H9 (cell line): ENCODE measurements around the gene CSAD. TPM values are rescaled to one million over a fixed set of nuclear protein-coding genes. Genes with fewer than 3 reads are reported as not detected.

Source experiments
- DNase-seq: peaks from one replicate; pipeline ENCODE4 v3.0.0-alpha.2; 2017
- H2AFZ ChIP-seq: one replicate; pipeline ENCODE4 v1.6.1; 2013; ENCODE audit warnings: mild to moderate bottlenecking, low read length, control low read depth, moderate library complexity
- H2AK5ac ChIP-seq: 2 replicates; pipeline ENCODE4 v1.6.1; 2013; ENCODE audit warnings: low read length, control low read depth, mixed read lengths; ENCODE audit not compliant: insufficient read length
- H2BK120ac ChIP-seq: one replicate; pipeline ENCODE4 v1.6.1; 2013; ENCODE audit warnings: low read depth, mild to moderate bottlenecking, low read length, control low read depth, inconsistent platforms; ENCODE audit not compliant: poor library complexity, severe bottlenecking
- H2BK12ac ChIP-seq: 2 replicates; pipeline ENCODE4 v1.6.1; 2013; ENCODE audit warnings: low read length, control low read depth, mixed read lengths, low read depth; ENCODE audit not compliant: insufficient read length
- H2BK15ac ChIP-seq: 2 replicates; pipeline ENCODE4 v1.6.1; 2013; ENCODE audit warnings: low read depth, low read length, control low read depth
- H2BK20ac ChIP-seq: one replicate; pipeline ENCODE4 v1.6.1; 2013; ENCODE audit warnings: low read depth, mild to moderate bottlenecking, low read length, control low read depth, inconsistent platforms; ENCODE audit not compliant: poor library complexity, severe bottlenecking
- H2BK5ac ChIP-seq: 2 replicates; pipeline ENCODE4 v1.6.1; 2013; ENCODE audit warnings: low read length, control low read depth, mixed read lengths; ENCODE audit not compliant: insufficient read length
- H3K14ac ChIP-seq: 2 replicates; pipeline ENCODE4 v1.6.1; 2013; ENCODE audit warnings: low read length, control low read depth; ENCODE audit not compliant: insufficient read depth
- H3K18ac ChIP-seq: 2 replicates; pipeline ENCODE4 v1.6.1; 2013; ENCODE audit warnings: low read depth, mild to moderate bottlenecking, mixed read lengths, low read length, control low read depth; ENCODE audit not compliant: insufficient read length
- H3K23ac ChIP-seq: 2 replicates; pipeline ENCODE4 v1.6.1; 2013; ENCODE audit warnings: low read length, control low read depth, mixed read lengths, low read depth; ENCODE audit not compliant: insufficient read length
- H3K23me2 ChIP-seq: 2 replicates; pipeline ENCODE4 v1.6.1; 2013; ENCODE audit warnings: low read depth, mild to moderate bottlenecking, mixed read lengths, low read length, control low read depth; ENCODE audit not compliant: insufficient read length, poor library complexity, severe bottlenecking
- H3K27ac ChIP-seq: 2 replicates; pipeline ENCODE4 v1.5.1; 2013; ENCODE audit warnings: low read length, control low read depth, mixed read lengths, low read depth; ENCODE audit not compliant: insufficient read length
- H3K27me3 ChIP-seq: 2 replicates; pipeline ENCODE4 v1.6.1; 2013; ENCODE audit warnings: low read length, control low read depth, inconsistent platforms; ENCODE audit not compliant: insufficient read depth
- H3K4ac ChIP-seq: 2 replicates; pipeline ENCODE4 v1.6.1; 2013; ENCODE audit warnings: low read depth, mild to moderate bottlenecking, control low read depth, inconsistent platforms, low read length, moderate library complexity
- H3K4me1 ChIP-seq: 2 replicates; pipeline ENCODE4 v1.6.1; 2013; ENCODE audit warnings: low read length, control low read depth, inconsistent platforms; ENCODE audit not compliant: insufficient read depth
- H3K4me2 ChIP-seq: 2 replicates; pipeline ENCODE4 v1.6.1; 2013; ENCODE audit warnings: low read length, control low read depth, mixed read lengths; ENCODE audit not compliant: insufficient read length, insufficient read depth
- H3K56ac ChIP-seq: 2 replicates; pipeline ENCODE4 v1.6.1; 2013; ENCODE audit warnings: low read depth, mild to moderate bottlenecking, mixed read lengths, low read length, control low read depth; ENCODE audit not compliant: insufficient read length
- H3K79me1 ChIP-seq: 2 replicates; pipeline ENCODE4 v1.6.1; 2013; ENCODE audit warnings: low read depth, mild to moderate bottlenecking, moderate library complexity, low read length, control low read depth, inconsistent platforms; ENCODE audit not compliant: insufficient read depth, poor library complexity, severe bottlenecking
- H3K79me2 ChIP-seq: 2 replicates; pipeline ENCODE4 v1.6.1; 2013; ENCODE audit warnings: low read length, control low read depth, inconsistent platforms; ENCODE audit not compliant: insufficient read depth
- H3K9ac ChIP-seq: 2 replicates; pipeline ENCODE4 v1.6.1; 2013; ENCODE audit warnings: low read length, control low read depth, mixed read lengths; ENCODE audit not compliant: insufficient read length; ENCODE audit errors: extremely low read depth
- H3K9me3 ChIP-seq: one replicate; pipeline ENCODE4 v1.6.1; 2013; ENCODE audit warnings: low read depth, low read length, inconsistent platforms; ENCODE audit not compliant: control insufficient read depth
- H3T11ph ChIP-seq: one replicate; pipeline ENCODE4 v1.6.1; 2013; ENCODE audit warnings: mild to moderate bottlenecking, low read length, control low read depth, inconsistent platforms
- H4K20me1 ChIP-seq: one replicate; pipeline ENCODE4 v1.6.1; 2013; ENCODE audit not compliant: control insufficient read depth, insufficient read length, insufficient read depth
- H4K5ac ChIP-seq: 2 replicates; pipeline ENCODE4 v1.6.1; 2013; ENCODE audit warnings: low read depth, mild to moderate bottlenecking, mixed read lengths, low read length, control low read depth; ENCODE audit not compliant: insufficient read length
- H4K8ac ChIP-seq: replicated peaks from 2 replicates; pipeline ENCODE4 v1.6.1; 2013; ENCODE audit warnings: low read length, control low read depth, mixed read lengths, low read depth; ENCODE audit not compliant: insufficient read length
- H4K91ac ChIP-seq: 2 replicates; pipeline ENCODE4 v1.6.1; 2013; ENCODE audit warnings: low read depth, mild to moderate bottlenecking, moderate library complexity, mixed read lengths, low read length, control low read depth; ENCODE audit not compliant: insufficient read length
- H3K27ac Mint-ChIP-seq, 3 experiments: 2 replicates in 2 of 3; 3 replicates in 1 of 3; pipeline ENCODE4 v1.8.0; 2020 to 2021; ENCODE audit warnings: mixed read lengths in 3 of 3, mild to moderate bottlenecking in 1 of 3, moderate library complexity in 1 of 3
- H3K27me3 Mint-ChIP-seq: 2 replicates; pipeline ENCODE4 v1.8.0; 2021; ENCODE audit warnings: low read depth, mild to moderate bottlenecking, moderate library complexity, mixed read lengths
- H3K36me3 Mint-ChIP-seq, 3 experiments: 2 replicates in 2 of 3; 3 replicates in 1 of 3; pipeline ENCODE4 v1.8.0; 2020 to 2021; ENCODE audit warnings: low read depth in 3 of 3, mixed read lengths in 3 of 3; ENCODE audit not compliant: insufficient read depth in 1 of 3
- H3K4me1 Mint-ChIP-seq, 2 experiments: 2 replicates each; pipeline ENCODE4 v1.8.0; 2020; ENCODE audit warnings: mixed read lengths in 2 of 2
- H3K4me3 Mint-ChIP-seq, 2 experiments: 2 replicates in 1 of 2; 3 replicates in 1 of 2; pipeline ENCODE4 v1.8.0; 2020 to 2021; ENCODE audit warnings: mild to moderate bottlenecking in 2 of 2, mixed read lengths in 2 of 2, moderate library complexity in 1 of 2
- H3K9me3 Mint-ChIP-seq, 2 experiments: 2 replicates in 1 of 2; 3 replicates in 1 of 2; pipeline ENCODE4 v1.8.0; 2020; ENCODE audit warnings: mild to moderate bottlenecking in 2 of 2, mixed read lengths in 2 of 2, moderate library complexity in 1 of 2
- CTCF ChIP-seq: fragments of 200-600 bp; sonication (generic); conservative IDR thresholded peaks from 3 replicates; pipeline ENCODE4 v1.8.0; 2021; ENCODE audit warnings: antibody characterized with exemption, mild to moderate bottlenecking
- WGBS: extraction: QIAGEN DNeasy Blood & Tissue Kit; methylation state at CpG from one replicate; pipeline ENCODE4 v1.1.7; 2013; ENCODE audit warnings: missing lambda C conversion rate, low lambda C conversion rate, mixed read lengths; ENCODE audit not compliant: insufficient read length; ENCODE audit errors: extremely low coverage; 5-methylcytosine and 5-hydroxymethylcytosine counted together
- total RNA-seq: library from RNA; stranded (reverse); gene quantifications from 2 replicates; pipeline ENCODE4 v1.2.1, GENCODE V29; 2021

CSAD gene
- total RNA-seq, 1 experiment from 2014 or later, result 7.4 TPM

- no peak for TF ChIP-seq CTCF
- Mint-ChIP-seq H3K36me3 (peaks cover 0 to 6% (median 0%) of the 10 kb centered on the region in 3 experiments; a peak in 1 of 7 replicates), H3K4me1 (peaks cover 4 to 13% of the 10 kb centered on the region in 2 experiments), H3K9me3 (no peaks in the 10 kb centered on the region; a peak in 1 of 5 replicates), H3K27me3 (peaks cover 92% of the 10 kb centered on the region), H3K27ac (no peak overlapping the region), H3K4me3 (no peak overlapping the region)
- H4K91ac ChIP-seq, result no peak overlapping the region
- no peak overlapping the region for H3K56ac ChIP-seq
- no peak overlapping the region for H2BK15ac ChIP-seq
- no peaks in the 10 kb centered on the region for H3K9me3 ChIP-seq
- H3K18ac ChIP-seq, result no peak overlapping the region
- no peak overlapping the region for H3K14ac ChIP-seq
- H2BK20ac ChIP-seq, result no peak overlapping the region
- H2BK5ac ChIP-seq, result no peak overlapping the region
- no peaks in the 10 kb centered on the region for H3K79me2 ChIP-seq
- no peak overlapping the region for H3K4me2 ChIP-seq
- DNase-seq, result no peak
- no peak overlapping the region for H4K8ac ChIP-seq
- no peaks in the 10 kb centered on the region; the same call in 1 of the 2 replicates for H3K4me1 ChIP-seq
- no peak overlapping the region for H3T11ph ChIP-seq
- H2AK5ac ChIP-seq, result no peak overlapping the region
- no peaks in the 10 kb centered on the region for H3K79me1 ChIP-seq
- H2AFZ ChIP-seq, result no peak overlapping the region
- no CpG with 5 or more reads among the region's 8 CpGs for WGBS
- H3K23ac ChIP-seq, result no peak overlapping the region
- H2BK120ac ChIP-seq, result no peak overlapping the region
- H4K20me1 ChIP-seq, result no peaks in the 10 kb centered on the region
- no peaks in the 10 kb centered on the region for H3K23me2 ChIP-seq
- no peak overlapping the region for H3K4ac ChIP-seq
- peaks cover 21% of the 10 kb centered on the region for H3K27me3 ChIP-seq
- H3K27ac ChIP-seq, result no peak overlapping the region
- no peak overlapping the region for H4K5ac ChIP-seq
- no peak overlapping the region for H2BK12ac ChIP-seq
- no peak overlapping the region for H3K9ac ChIP-seq
Observed at GRCh38 chr12:53170215-53170614, 10.5 kb downstream of the CSAD start.
